Rectal smooth muscle tissue (tissue), 1 donor: ENCODE measurements around the gene NAALADL2.

ENCODE experiments used
- H3K27ac ChIP-seq: one replicate; pipeline ENCODE4 v1.7.0; 2013; ENCODE audit warnings: low read depth, low read length, inconsistent platforms
- H3K27me3 ChIP-seq: one replicate; pipeline ENCODE4 v1.7.0; 2013; ENCODE audit warnings: low read length; ENCODE audit not compliant: control insufficient read depth, insufficient read depth
- H3K36me3 ChIP-seq: one replicate; pipeline ENCODE4 v1.7.0; 2013; ENCODE audit warnings: low read length; ENCODE audit not compliant: control insufficient read depth, insufficient read depth
- H3K4me1 ChIP-seq: one replicate; pipeline ENCODE4 v1.7.0; 2013; ENCODE audit warnings: low read length; ENCODE audit not compliant: control insufficient read depth, insufficient read depth
- H3K4me3 ChIP-seq: one replicate; pipeline ENCODE4 v1.7.0; 2013; ENCODE audit warnings: low read length
- H3K9ac ChIP-seq: one replicate; pipeline ENCODE4 v1.7.0; 2013; ENCODE audit warnings: low read length

NAALADL2 gene

DNA sequence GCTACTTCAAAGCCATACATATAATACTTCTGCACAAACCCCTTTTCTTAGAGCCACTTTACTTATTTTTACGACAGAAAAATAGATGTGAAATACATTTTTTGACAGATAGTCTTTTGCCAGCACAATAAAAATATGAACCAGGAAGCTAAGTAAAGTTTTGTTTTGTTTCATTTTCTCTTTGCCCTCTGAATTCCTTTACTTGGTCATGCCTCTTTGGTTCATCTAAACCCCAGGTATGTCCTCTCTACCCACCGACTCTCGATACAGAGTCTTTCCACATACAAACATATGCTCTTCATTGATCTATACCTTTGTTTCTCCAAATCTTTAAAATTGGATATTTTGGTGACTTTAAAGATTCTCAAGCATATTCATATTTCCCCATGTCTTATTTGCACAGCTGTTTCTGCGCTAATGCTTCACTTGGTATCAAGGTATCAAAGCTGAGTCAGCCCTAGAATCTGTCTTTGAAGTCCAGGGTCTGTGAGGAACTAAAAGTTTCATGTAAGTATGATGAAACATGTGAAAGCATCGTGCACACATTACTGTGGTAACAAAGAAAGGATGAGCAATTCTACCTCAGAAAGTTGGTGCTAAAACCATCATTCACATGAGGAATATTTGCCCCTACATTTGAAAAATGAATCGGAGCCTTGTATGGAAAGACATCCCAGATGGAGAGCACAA is 845.4 kb downstream of the NAALADL2 start:
- no peak overlapping the region for H3K27ac ChIP-seq
- no peaks in the 10 kb centered on the region for H3K27me3 ChIP-seq
- no peaks in the 10 kb centered on the region for H3K4me1 ChIP-seq
- H3K4me3 ChIP-seq = no peak overlapping the region
- H3K9ac ChIP-seq = no peak overlapping the region
- no peaks in the 10 kb centered on the region for H3K36me3 ChIP-seq

DNA sequence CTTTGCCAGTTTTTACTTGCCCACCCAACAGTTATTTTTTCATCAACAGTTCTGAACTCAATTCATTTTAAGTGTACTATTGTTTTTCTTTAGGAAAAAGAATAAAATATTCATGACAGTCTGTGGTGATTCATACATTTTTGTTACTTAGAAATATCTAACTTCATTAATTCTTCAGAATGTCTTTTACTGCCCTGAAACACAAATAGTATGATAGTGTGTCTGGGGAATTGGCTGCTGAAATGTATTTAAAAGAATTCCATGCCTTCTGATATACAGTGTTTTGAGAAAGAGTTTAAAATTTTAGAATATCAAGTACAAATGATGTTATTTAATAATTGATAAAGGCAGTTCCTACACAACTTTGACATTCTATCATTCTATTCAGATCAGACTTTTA is 854.1 kb downstream of the NAALADL2 start:
- Histone ChIP-seq H3K27ac (no peak overlapping the region), H3K4me3 (no peak overlapping the region), H3K27me3 (no peaks in the 10 kb centered on the region), H3K36me3 (no peaks in the 10 kb centered on the region), H3K9ac (no peak overlapping the region), H3K4me1 (no peaks in the 10 kb centered on the region)

DNA sequence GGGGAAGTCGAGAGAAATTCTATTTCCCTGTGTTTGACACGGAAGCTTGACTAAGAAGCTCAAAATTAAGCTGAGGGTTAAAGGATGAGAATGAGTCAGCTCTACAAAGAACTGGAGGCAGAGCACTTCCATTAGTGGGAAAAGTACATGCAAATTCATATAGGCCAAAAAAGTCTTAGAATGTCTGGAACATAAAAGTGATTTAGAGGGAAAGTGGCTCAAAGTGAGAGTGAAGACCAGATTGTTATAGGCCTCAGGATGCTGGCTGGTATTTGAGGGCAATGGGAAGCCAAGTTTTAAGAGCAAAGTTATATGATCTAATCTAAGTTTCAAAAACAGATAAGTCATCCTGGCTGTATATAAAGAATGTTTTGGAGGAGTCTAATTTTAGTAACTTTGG is 857.3 kb downstream of the NAALADL2 start:
- H3K4me1 ChIP-seq = no peaks in the 10 kb centered on the region
- H3K36me3 ChIP-seq = no peaks in the 10 kb centered on the region
- H3K27me3 ChIP-seq = no peaks in the 10 kb centered on the region

GRCh38 chr3:175726228-175726627 is 867.1 kb downstream of the NAALADL2 start:
- H3K4me1 ChIP-seq = no peaks in the 10 kb centered on the region
- no peaks in the 10 kb centered on the region for H3K36me3 ChIP-seq
- H3K27ac ChIP-seq = no peak overlapping the region
- no peak overlapping the region for H3K4me3 ChIP-seq
- H3K27me3 ChIP-seq = no peaks in the 10 kb centered on the region
- no peak overlapping the region for H3K9ac ChIP-seq

More for the DNA sequence above, 857.3 kb downstream of the NAALADL2 start:
- no peak overlapping the region for H3K27ac ChIP-seq
- no peak overlapping the region for H3K4me3 ChIP-seq
- H3K9ac ChIP-seq = no peak overlapping the region

- no peaks in the 10 kb centered on the region for H3K27me3 ChIP-seq
- H3K4me3 ChIP-seq = no peak overlapping the region
- no peaks in the 10 kb centered on the region for H3K4me1 ChIP-seq
- H3K9ac ChIP-seq = no peak overlapping the region
- H3K27ac ChIP-seq = no peak overlapping the region
- H3K36me3 ChIP-seq = no peaks in the 10 kb centered on the region
Observed at GRCh38 chr3:175728566-175728965, 869.4 kb downstream of the NAALADL2 start.

DNA sequence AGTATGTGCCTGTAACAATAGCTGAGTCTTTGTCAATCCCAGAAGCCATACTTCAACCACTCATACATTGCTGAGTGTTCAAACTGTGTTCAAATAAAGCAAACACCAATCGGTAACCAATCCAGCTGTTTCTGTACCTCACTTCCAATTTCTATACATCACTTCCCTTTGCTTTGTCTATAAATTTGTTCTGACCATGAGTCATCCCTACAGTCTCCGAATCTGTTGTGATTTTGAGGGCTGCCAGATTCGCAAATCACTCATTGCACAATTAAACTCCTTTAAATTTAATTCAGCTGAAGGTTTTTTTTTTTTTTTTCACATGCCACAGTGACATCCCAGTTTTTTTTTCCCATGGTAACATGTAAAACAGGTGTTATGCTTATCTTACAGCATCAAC is 870.3 kb downstream of the NAALADL2 start:
- Histone ChIP-seq H3K9ac (no peak overlapping the region), H3K27ac (no peak overlapping the region), H3K4me1 (no peaks in the 10 kb centered on the region), H3K4me3 (no peak overlapping the region), H3K36me3 (no peaks in the 10 kb centered on the region), H3K27me3 (no peaks in the 10 kb centered on the region)

DNA sequence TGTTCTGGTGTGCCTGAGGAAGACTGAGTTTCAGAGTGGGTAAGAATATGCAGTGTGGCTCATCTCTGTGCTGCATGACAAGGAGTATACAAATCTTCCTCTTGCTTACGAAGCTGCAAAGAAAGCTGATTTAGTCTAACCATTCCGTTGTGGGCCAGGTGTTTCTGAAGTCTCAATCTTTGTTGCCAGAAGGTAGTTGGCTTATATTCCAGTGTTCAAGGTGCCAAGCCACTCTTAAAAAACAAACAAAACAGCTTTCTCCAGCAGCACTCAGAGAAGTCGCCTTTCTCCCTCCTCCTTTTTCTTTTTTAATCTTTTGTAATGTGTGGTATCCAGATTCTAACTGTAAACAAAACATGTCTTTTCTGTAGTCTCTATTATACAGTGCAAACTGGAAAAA is 872.4 kb downstream of the NAALADL2 start:
- no peak overlapping the region for H3K9ac ChIP-seq
- H3K36me3 ChIP-seq = no peaks in the 10 kb centered on the region
- no peaks in the 10 kb centered on the region for H3K4me1 ChIP-seq
- H3K4me3 ChIP-seq = no peak overlapping the region
- no peak overlapping the region for H3K27ac ChIP-seq
- no peaks in the 10 kb centered on the region for H3K27me3 ChIP-seq

- Histone ChIP-seq H3K27ac (no peak overlapping the region), H3K4me3 (no peak overlapping the region), H3K27me3 (no peaks in the 10 kb centered on the region), H3K9ac (no peak overlapping the region), H3K36me3 (no peaks in the 10 kb centered on the region), H3K4me1 (no peaks in the 10 kb centered on the region)
Observed at GRCh38 chr3:175732017-175732416, 872.9 kb downstream of the NAALADL2 start.

GRCh38 chr3:175735866-175736265 is 876.7 kb downstream of the NAALADL2 start:
- Histone ChIP-seq H3K27me3 (no peaks in the 10 kb centered on the region), H3K9ac (no peak overlapping the region), H3K36me3 (no peaks in the 10 kb centered on the region), H3K27ac (no peak overlapping the region), H3K4me1 (no peaks in the 10 kb centered on the region), H3K4me3 (no peak overlapping the region)

- Histone ChIP-seq H3K4me1 (no peaks in the 10 kb centered on the region), H3K36me3 (no peaks in the 10 kb centered on the region), H3K4me3 (no peak overlapping the region), H3K27me3 (no peaks in the 10 kb centered on the region), H3K9ac (no peak overlapping the region), H3K27ac (no peak overlapping the region)
Observed at GRCh38 chr3:175737646-175738572, 878.8 kb downstream of the NAALADL2 start.

DNA sequence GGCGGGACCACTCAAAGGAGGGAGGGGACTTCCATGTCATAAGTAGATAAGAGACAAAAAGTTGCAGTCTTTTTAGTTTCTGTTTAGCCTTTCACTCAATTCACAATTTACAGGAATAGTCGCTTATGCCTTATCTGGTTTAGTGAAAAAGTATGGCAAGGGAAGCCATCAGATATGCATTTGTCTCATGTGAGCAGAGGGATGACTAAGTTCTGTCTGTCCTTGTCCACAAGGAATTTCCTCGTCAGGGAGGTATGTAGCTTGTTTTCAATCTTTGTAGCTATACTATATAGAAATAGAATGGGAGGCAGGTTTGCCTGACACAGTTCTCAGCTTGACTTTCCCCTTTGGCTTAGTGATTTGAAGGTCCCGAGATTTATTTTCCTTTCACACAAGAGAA is 882.8 kb downstream of the NAALADL2 start:
- Histone ChIP-seq H3K4me3 (no peak overlapping the region), H3K9ac (no peak overlapping the region), H3K27ac (no peak overlapping the region), H3K4me1 (no peaks in the 10 kb centered on the region), H3K36me3 (no peaks in the 10 kb centered on the region), H3K27me3 (no peaks in the 10 kb centered on the region)

GRCh38 chr3:175743733-175744400 is 884.7 kb downstream of the NAALADL2 start:
- H3K9ac ChIP-seq = no peak overlapping the region
- no peak overlapping the region for H3K4me3 ChIP-seq
- H3K27ac ChIP-seq = no peak overlapping the region
- no peaks in the 10 kb centered on the region for H3K36me3 ChIP-seq
- H3K4me1 ChIP-seq = no peaks in the 10 kb centered on the region
- H3K27me3 ChIP-seq = no peaks in the 10 kb centered on the region
